GM21390 (cell line): ENCODE data around the gene HDAC11.
"Not testable (repeated sequence)": the region's sequence is repeated elsewhere in the genome, so short reads cannot be mapped to it uniquely, and the experiment has no call there.

Source experiments
- ATAC-seq: cut with Tn5 transposase; IDR thresholded peaks from one replicate; pipeline ENCODE4 v1.9.1; 2021; ENCODE audit not compliant: unreplicated experiment

HDAC11 gene

GRCh38 chr3:13506680-13507079 is 26.6 kb downstream of the HDAC11 start:
- no peak for ATAC-seq

- ATAC-seq, result no peak
Measured at GRCh38 chr3:13507247-13507569, 27.1 kb downstream of the HDAC11 start.

DNA sequence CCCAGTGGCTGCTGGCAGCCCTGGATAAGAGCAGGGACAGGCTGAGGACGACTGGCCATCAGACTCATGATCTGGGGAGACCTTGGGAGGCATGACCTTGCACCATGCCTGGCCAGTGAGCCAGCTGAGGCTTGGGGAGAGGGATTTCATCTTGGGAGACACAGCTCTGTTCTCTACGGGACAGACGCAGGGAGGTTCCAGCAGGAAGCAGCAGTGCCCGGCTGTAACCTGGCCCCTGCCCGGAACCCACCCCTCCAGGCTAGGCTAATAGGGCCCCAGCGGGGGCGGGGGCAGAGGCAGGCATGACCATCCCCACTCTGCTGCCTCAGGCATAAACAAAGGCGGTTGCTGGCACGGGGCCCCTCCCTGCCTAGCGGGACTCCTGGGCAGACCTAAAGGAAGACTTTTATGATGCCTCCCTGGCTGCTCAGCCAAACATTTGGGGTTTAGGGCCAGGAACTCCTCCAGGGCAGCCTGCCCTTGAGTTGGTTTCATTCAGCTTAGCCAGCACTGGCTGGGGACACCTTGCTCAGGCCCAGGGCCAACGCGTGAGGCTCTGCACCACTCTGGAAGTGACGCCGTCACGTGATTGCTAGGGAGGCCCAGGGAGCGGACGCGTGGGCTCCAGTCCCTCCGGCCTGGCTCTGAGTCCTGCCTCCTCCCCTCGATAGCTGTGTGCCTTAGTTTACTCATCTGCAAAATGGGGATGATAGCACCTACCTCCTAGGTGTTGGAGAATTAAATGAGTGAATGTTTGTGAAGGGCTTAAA is 27.6 kb downstream of the HDAC11 start:
- no peak for ATAC-seq

DNA sequence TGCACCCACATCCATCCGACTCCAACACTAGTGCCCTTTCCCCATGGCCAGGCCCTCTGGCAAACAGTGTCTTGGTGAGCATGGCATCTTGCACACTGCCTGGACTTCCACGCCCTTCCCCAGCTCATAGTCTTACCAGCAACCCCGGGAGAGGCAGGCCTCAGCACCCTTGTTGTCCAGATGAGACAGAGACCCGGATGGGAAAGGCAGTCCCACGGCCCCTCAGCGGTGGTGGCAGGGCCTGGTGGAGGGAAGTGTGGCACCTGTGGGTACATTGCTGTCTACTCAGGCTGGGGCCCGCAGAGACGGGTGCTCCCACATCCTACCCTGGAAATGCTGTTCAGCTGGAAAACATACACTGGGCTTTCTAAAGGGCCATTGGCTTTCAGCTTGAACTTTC is 28.4 kb downstream of the HDAC11 start:
- ATAC-seq, result no peak

DNA sequence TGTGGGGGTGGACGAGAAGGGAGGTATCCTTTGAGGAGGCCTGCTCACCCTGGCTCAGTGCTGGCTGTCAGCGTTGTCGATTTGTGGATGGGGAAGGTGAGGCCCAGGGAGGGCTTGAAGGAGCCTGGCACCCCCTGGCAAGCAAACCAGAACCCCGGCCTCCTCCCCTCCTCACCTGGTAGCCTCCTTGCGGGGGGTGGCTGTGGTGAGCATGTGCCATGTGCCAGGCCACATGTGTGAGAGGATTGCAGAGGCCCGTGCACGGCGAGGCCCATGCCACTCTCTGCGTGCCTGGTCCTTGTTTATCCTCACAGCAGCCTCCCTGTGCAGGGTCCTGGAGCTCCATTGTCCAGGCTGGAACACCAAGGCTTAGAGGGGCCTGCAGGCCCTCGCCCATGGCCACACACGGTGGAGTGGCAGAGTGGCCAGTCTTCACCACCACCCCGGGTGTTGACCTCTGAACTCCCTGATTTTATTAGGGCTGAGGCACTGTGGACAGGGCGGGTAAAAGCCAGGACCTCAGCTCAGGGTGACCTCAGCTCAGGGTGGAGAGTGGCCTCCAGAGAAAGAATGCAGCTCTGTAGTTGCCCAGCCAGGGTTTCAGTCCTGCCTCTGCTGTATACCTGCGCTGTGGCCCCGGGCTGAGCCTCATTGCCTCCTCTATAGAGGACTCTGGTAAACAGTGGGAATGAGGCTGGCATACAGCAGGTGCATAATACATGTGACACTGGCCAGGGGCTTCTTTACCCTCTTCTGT is 29.1 kb downstream of the HDAC11 start:
- ATAC-seq, result no peak

DNA sequence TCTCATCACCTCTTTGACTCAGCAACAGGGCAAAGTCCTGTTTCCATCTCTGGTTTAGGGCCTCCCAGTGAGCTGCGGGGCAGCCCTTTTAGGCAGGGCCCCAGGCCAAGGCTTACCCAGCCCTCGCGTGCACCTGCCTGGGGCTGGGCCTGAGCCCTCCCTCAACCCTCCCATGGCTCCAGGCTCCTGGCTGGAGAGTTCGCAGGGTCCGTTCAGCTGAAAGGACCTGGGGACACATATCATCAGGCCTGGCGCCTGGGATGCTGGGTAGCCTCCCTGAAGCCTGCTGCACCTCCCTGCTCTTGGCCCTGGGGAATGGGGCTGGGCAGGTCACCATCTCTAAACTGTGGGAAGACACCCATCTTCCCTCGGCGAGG is 29.7 kb downstream of the HDAC11 start:
- ATAC-seq, result no peak

DNA sequence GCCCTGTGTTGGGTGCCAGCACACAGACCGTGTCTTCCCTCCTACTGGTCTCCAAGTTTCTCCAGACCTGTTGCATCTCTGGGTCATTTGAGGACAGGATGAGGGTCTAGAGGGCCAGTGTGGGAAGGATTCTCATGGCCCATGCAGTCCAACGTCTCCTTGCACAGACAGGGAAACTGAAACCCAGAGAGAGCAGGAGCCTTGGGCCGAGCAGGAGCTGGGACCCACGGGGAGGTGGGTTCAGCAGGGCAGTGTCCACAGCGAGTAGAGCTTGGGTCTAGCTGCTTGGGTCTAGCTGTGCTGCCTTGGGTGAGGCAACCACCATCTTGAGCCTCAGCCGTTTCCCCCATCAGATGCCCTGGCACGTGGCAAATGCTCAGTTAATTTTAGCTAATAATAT is 32.3 kb downstream of the HDAC11 start:
- ATAC-seq, result no peak

DNA sequence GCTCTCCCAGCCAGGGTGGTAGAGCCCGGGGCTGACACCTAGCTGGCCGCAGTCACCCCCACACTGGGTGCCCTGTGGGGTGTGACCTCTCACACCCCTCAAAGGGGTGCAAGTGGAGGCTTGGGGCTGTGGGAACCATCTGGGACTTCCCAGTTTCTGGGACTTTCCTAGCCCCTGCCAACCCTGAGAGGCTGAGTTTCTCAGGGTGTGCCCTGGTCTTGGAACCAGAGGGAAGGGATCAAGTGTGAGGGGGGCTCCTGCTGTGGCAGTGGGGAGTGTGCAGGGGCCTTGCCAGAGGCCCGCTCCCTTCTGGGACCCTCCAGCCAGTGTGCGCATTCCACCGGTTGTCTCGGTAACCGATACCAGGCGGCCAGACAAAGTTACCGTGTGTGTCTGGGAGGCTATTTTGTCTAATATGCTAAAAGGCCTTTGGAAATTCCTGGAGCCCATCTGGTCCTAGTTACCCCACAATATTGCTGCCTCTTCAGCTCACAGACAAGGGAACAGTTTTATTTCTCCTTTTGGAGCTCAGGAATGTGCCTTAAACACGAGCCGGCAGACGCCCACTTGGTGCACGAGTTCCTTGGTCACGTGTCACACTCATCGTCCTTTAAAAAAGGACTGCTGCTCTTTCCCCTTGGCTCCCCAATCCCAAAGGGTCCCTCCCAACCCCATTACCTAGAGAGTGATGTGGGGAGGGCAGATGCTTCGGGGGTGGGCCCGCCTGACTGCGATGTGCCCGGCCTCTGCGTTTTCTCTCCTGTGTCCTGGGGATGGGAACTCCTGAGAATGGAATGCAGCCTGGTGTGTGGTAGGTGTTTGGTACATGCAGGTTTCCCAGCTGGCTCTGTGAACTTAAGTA is 33.2 kb downstream of the HDAC11 start:
- no peak for ATAC-seq

DNA sequence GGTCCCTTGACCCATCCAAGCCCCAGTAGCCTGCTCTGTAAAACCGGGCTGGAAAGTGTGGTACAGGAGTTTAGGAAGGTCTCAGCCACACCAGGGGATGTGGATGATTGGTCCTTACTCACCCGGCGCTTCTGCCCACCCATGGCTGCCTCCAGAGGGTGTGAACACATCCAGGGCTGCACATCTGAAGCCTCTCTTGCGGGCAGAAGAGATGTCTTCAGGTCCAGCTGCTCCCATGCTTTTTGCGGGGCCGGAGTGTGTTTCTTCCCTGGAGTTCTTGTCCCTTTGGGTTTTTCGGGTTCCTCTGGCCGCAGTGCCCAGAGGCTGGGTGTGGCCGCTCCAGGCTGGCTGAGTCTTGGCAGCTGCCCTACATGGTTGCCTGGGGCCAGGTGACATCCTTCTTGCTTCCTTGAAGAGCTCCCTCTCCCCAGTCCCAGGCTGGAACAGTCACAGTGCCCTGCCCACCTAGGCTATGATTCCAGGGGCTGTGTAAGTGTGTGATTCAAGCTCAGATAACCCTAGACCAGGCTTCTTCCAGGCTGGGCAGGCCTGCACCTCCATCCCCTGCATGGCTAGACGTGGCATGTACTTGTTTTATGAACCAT is 33.9 kb downstream of the HDAC11 start:
- no peak for ATAC-seq

DNA sequence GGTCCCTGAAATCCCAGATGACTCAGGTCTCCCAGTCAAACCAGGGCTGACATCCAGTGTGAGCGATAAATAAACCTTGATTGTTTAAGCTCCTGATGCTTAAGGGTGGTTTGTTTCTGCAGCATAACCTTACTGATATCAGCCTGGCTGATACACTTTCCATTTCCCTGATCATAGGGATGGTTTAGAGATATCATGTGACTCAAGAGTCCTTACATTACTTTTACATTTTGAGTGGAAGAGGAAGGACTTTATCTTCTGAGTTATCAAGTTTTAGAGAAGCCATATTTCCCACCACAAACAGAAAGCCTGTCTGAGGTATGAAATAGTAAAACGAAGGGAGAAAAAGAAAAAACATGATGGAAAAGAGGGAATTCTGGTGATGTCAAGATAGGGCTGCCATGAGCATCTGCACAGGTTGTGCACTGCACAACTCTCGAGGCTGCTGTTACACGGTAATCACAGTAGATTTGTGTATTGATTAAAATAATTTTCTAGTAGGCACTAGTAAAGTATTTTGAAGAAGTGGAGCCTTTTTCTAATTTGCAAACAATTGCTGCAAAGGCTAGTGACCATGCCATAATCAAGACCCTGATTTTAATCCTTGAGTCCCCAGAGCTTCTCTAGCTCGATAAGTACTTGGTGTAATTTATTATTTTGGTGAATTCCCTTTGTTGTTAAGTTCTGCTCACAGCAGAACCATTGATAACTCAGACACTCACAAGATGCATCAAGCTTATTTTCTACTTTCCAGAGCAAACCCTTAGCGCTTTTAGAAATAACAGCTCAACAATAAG is 34.7 kb downstream of the HDAC11 start:
- ATAC-seq, result no peak

GRCh38 chr3:13515786-13516759 is 36.0 kb downstream of the HDAC11 start:
- no peak for ATAC-seq

DNA sequence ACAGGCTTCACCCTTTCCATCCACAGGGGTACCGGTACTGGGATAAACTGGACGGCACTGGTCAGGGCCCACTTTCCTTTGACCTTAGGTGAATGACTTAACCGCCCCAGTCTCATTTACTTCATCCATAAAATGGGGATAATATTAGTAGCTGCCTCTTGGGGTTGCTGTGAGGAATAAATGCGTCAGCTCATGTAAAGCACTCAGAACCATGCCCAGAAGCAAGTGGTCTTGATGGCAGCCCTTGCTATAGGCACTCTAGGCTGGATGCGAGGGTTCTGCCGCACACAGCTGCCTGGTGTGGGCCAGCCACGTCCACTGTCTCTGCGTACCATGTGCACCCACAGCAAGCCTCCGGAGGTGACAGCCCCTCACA is 36.6 kb downstream of the HDAC11 start:
- no peak for ATAC-seq

DNA sequence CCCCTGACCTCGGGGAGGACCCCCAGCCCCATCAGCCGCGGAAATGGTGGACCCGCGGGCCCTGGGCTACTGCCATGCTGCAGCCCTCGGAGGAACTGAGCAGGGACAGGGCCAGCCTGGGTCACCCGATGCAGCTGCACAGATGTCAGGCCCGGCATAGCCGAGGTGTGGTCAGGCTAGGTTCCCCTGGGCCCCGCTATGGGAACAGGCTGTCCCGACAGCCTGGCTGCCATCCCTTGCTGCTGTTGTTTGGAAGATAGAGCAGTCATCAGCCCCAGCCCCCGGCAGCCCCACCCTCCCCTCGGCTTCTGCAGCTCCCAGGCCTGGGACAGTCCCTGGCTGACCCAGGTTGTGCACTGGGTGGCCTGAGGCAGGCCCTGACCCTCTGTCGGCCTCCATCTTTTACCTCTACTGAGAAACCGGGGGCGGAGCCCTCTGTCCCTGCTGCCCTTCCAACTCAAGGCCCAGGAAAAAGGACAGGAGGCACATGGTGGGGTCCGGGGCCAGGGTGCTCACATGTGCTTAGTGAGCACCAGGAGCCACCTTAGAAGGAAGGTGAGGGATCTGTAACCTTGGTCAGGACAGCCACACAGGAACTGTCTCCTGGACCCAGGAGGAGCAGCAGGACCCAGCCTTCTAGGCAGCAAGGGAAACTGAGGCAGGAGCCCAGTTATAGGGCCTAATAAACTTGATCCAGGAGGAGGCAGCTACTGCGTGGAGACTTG is 37.3 kb downstream of the HDAC11 start:
- ATAC-seq, result no peak

GRCh38 chr3:13518516-13518953 is 38.4 kb downstream of the HDAC11 start:
- ATAC-seq, result no peak

- ATAC-seq, result no peak
Measured at GRCh38 chr3:13519006-13519791, 39.1 kb downstream of the HDAC11 start.

DNA sequence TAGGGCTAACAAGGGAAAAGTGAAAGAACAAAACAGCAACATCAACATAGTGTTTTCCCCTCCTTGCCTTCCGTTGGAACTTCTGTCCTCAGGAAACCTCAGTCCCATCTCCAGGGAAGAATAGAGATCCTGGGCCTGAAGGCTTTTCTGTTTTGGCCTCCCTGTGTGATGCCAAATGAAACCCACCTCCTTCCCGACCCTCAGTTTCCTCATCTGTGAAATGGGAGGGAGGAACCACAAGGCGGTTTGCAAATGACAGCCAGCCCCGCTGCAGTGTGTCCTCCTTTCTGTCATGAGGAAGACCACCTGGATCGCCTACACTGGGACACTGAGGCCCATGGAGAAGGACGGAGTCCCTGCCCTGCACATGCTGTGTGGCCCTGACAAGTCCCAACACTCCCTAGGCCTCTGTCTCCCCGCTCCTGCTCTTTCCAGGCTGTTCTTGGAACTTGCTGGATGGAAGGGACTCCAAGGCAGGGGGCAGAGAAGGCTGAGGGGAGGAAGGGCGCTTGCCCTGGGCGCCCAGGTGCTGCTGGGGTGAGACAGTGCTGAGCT is 40.3 kb downstream of the HDAC11 start:
- no peak for ATAC-seq

DNA sequence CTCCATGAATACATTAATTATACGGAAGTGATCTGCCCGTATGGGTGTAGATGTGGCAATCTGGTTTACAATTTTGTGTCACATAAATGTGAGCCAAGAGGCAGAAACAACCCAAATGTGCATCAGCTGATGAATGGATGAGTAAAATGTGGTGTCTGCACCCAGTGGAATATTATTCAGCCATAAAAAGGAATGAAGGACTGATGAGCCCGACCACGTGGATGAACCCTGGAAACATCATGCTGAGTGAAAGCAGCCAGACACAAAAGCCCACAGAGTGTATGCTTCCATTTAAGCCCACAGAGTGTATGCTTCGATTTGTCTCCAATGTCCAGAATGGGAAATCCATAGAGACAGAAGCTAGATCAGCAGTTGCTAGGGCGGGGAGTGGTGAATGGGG is 41.2 kb downstream of the HDAC11 start:
- no peak for ATAC-seq

- ATAC-seq, result not testable (repeated sequence)
Measured at GRCh38 chr3:13521749-13522148, 41.6 kb downstream of the HDAC11 start.
